ENCODE results near the gene ELK4.

DNA sequence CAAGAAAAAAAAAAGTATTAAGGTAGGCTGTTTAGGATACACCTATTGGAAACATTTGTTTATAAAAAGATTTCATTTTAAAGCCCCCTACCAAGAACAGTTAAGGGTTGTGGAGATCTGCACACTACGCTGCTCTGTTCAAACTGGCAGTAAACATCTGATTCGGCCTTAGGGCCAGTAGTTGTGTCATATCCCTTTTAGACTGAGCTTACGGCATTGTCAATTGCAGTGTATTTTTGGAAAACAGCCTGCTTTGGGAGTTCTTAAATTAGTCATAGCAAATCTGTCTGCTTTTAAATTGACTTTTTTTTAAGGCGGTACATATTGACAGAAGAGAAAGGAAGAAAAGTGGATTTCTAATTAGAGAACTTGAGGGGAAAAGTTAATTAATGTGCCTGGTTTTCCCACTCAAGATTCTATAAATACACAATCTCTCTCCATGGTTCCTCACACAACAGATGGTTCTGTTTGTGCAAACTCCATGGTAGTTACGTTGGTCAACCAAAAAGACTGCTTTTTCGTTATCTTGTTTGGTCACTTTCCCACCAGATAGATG lies 1.7 kb upstream of the ELK4 start:
- TF ChIP-seq CTCF (IDR thresholded peaks at IDR 0.05): no peak
- no peak for TF ChIP-seq EP300 (IDR thresholded peaks at IDR 0.05)
- no peak for TF ChIP-seq POLR2A (IDR thresholded peaks at IDR 0.05)
- TF ChIP-seq POLR2AphosphoS5 (IDR thresholded peaks at IDR 0.05): no peak

All from sigmoid colon (tissue), 4 donors.